Spleen (tissue), 11 donors: ENCODE data around the gene EPB41L4A. TPM values are rescaled to one million over a fixed set of nuclear protein-coding genes. Genes with fewer than 3 reads are reported as not detected.

Source experiments
- DNase-seq: peaks from one replicate; pipeline ENCODE4 v3.0.0-alpha.2; 2020
- H3K27ac ChIP-seq, 8 donors: fragments of 200-600 bp; sonication (generic) in 7 of 8; 1 replicate in 4 of 8; 2 replicates in 4 of 8; pipeline versions ENCODE4 v1.5.0 to v1.8.0; 2016 to 2021; ENCODE audit warnings: inconsistent platforms in 4 of 8, mild to moderate bottlenecking in 4 of 8, moderate library complexity in 1 of 8
- H3K27me3 ChIP-seq, 7 donors: fragments of 200-600 bp; sonication (generic) in 6 of 7; replicated peaks in 1 of 7; 1 replicate in 4 of 7; 2 replicates in 3 of 7; pipeline versions ENCODE4 v1.5.0 to v1.8.0; 2016 to 2021; ENCODE audit warnings: inconsistent platforms in 3 of 7, mild to moderate bottlenecking in 1 of 7
- H3K36me3 ChIP-seq, 6 donors: fragments of 200-600 bp; sonication (generic) in 5 of 6; 1 replicate in 4 of 6; 2 replicates in 2 of 6; pipeline versions ENCODE4 v1.5.0 to v1.8.0; 2016 to 2021; ENCODE audit warnings: inconsistent platforms in 2 of 6
- H3K4me1 ChIP-seq, 6 donors: fragments of 200-600 bp; sonication (generic) in 5 of 6; 1 replicate in 3 of 6; 2 replicates in 3 of 6; pipeline versions ENCODE4 v1.5.0 to v1.8.0; 2016 to 2021; ENCODE audit warnings: inconsistent platforms in 3 of 6
- H3K4me3 ChIP-seq, 8 donors: fragments of 200-600 bp; sonication (generic) in 7 of 8; 1 replicate in 4 of 8; 2 replicates in 4 of 8; pipeline versions ENCODE4 v1.5.0 to v1.8.0; 2016 to 2021; ENCODE audit warnings: inconsistent platforms in 4 of 8, mild to moderate bottlenecking in 4 of 8, moderate library complexity in 2 of 8
- H3K9me3 ChIP-seq, 8 donors: fragments of 200-600 bp; sonication (generic) in 7 of 8; 1 replicate in 4 of 8; 2 replicates in 4 of 8; pipeline versions ENCODE4 v1.5.0 to v1.8.0; 2016 to 2021; ENCODE audit warnings: inconsistent platforms in 4 of 8
- CTCF ChIP-seq, 11 experiments: fragments of 200-600 bp in 7 of 11; fragments of 450-650 bp in 4 of 11; sonication (generic) in 4 of 11; IDR thresholded peaks in 8 of 11; conservative IDR thresholded peaks in 3 of 11; 1 replicate in 7 of 11; 2 replicates in 4 of 11; pipeline versions ENCODE4 v1.4.0 to v1.8.0; 2016 to 2021; ENCODE audit warnings: antibody characterized with exemption in 11 of 11, inconsistent platforms in 4 of 11, mild to moderate bottlenecking in 1 of 11
- POLR2A ChIP-seq, 3 donors: fragments of 450-650 bp; IDR thresholded peaks; one replicate each; pipeline ENCODE4 v1.5.1; 2017; ENCODE audit warnings: antibody characterized with exemption in 3 of 3, mild to moderate bottlenecking in 1 of 3
- POLR2AphosphoS5 ChIP-seq, 3 donors: sonication (generic); formaldehyde crosslinking; IDR thresholded peaks; one replicate each; pipeline ENCODE4 v1.5.1; 2017; ENCODE audit warnings: antibody characterized with exemption in 3 of 3
- WGBS, 5 donors: extraction: QIAGEN DNeasy Blood & Tissue Kit in 3 of 5; methylation state at CpG; one replicate each; pipeline versions ENCODE4 v1.1.5 to v1.1.7; 2013 to 2018; 5-methylcytosine and 5-hydroxymethylcytosine counted together
- intact Hi-C: fragments of 100-400 bp; cut with DNase I; formaldehyde crosslinking; loops from one replicate; pipeline ENCODE4 v1.15.0; 2023; ENCODE audit warnings: low total_unique reads
- polyA plus RNA-seq, 3 donors: library from polyadenylated mRNA; stranded (reverse); fragments of 200-250 nt; gene quantifications; one replicate each; pipeline ENCODE4 v1.2.1, GENCODE V29; 2013
- total RNA-seq, 7 donors: library from RNA; depleted of rRNA in 3 of 7; stranded (reverse); fragments of >200 nt in 3 of 7; fragmentation: NEBNext Ultra II Directional in 4 of 7; extraction: Animal tissue kit (Norgen Biotek cat#: 25700) in 4 of 7; gene quantifications; one replicate each; pipeline versions ENCODE4 v1.1.0 to v1.2.1, GENCODE V29; 2016 to 2021
- donor health status: healthy with polysubstance abuse.
- donor health status: DM: no; HTN: no; CAD: no; lungs with moderate emphysema.
- donor health status: DM: no; HTN: no; CAD: no.
- donor health status: Bipolar disorder and iron deficiency.
- donor health status: healthy.
- donor health status: DM: no; HTN: no; CAD: no.
- donor health status: DM: yes; HTN: yes; CAD: no.

Gene EPB41L4A
- total and polyA plus RNA-seq, 10 donors = 1.4 to 28.1 (median 12.2) TPM

- DNase-seq = no peak
- intact Hi-C loops = no loop called here
- TF ChIP-seq POLR2A (IDR thresholded peaks at IDR 0.05) (no peak), POLR2AphosphoS5 (IDR thresholded peaks at IDR 0.05) (no peak), CTCF (IDR thresholded peaks at IDR 0.05 in 8 of 11, conservative IDR thresholded peaks at IDR 0.05 in 3 of 11) (no peak)
- Histone ChIP-seq H3K27ac (no peak overlapping the region), H3K4me3 (no peak overlapping the region), H3K27me3 (peaks cover 0 to 2% (median 0%) of the 10 kb centered on the region in 7 donors), H3K4me1 (no peaks in the 10 kb centered on the region), H3K36me3 (no peaks in the 10 kb centered on the region), H3K9me3 (no peaks in the 10 kb centered on the region)
These were observed 95.9 kb downstream of the EPB41L4A start for GRCh38 chr5:112323166-112323565.

GRCh38 chr5:112320408-112320807 lies 98.7 kb downstream of the EPB41L4A start:
- WGBS, 5 donors = 85 to 93% (median 91%) methylated on average over 3 of the region's 3 CpGs
- intact Hi-C loops = no loop called here
- H3K27ac ChIP-seq = no peak overlapping the region
- TF ChIP-seq CTCF (IDR thresholded peaks at IDR 0.05 in 8 of 11, conservative IDR thresholded peaks at IDR 0.05 in 3 of 11) (no peak), POLR2AphosphoS5 (IDR thresholded peaks at IDR 0.05) (no peak)
- no peak overlapping the region for H3K4me3 ChIP-seq
- no peaks in the 10 kb centered on the region for H3K27me3 ChIP-seq
- H3K9me3 ChIP-seq = no peaks in the 10 kb centered on the region
- no peaks in the 10 kb centered on the region for H3K4me1 ChIP-seq
- DNase-seq = no peak
- no peaks in the 10 kb centered on the region for H3K36me3 ChIP-seq

- WGBS, 5 donors = 47 to 76% (median 60%) methylated on average over 2 of the region's 2 CpGs
- intact Hi-C loops = no loop called here
- no peak for DNase-seq
These were observed 100.7 kb downstream of the EPB41L4A start for GRCh38 chr5:112318346-112318745.

GRCh38 chr5:112317866-112318265 lies 101.2 kb downstream of the EPB41L4A start:
- intact Hi-C loops = no loop called here
- no peaks in the 10 kb centered on the region for H3K4me1 ChIP-seq
- H3K27ac ChIP-seq = no peak overlapping the region
- no peaks in the 10 kb centered on the region for H3K9me3 ChIP-seq
- no peak overlapping the region for H3K4me3 ChIP-seq
- no peak for DNase-seq
- WGBS, 5 donors = 58 to 83% (median 76%) methylated on average over 1 of the region's 1 CpG
- TF ChIP-seq CTCF (IDR thresholded peaks at IDR 0.05 in 8 of 11, conservative IDR thresholded peaks at IDR 0.05 in 3 of 11) (no peak), POLR2A (IDR thresholded peaks at IDR 0.05) (no peak), POLR2AphosphoS5 (IDR thresholded peaks at IDR 0.05) (no peak)
- H3K27me3 ChIP-seq = no peaks in the 10 kb centered on the region
- no peaks in the 10 kb centered on the region for H3K36me3 ChIP-seq

More at GRCh38 chr5:112318346-112318745, 100.7 kb downstream of the EPB41L4A start:
- no peak for TF ChIP-seq POLR2A (IDR thresholded peaks at IDR 0.05)
- no peak for TF ChIP-seq POLR2AphosphoS5 (IDR thresholded peaks at IDR 0.05)
- no peak for TF ChIP-seq CTCF (IDR thresholded peaks at IDR 0.05 in 8 of 11, conservative IDR thresholded peaks at IDR 0.05 in 3 of 11)
- Histone ChIP-seq H3K4me1 (no peaks in the 10 kb centered on the region), H3K27me3 (no peaks in the 10 kb centered on the region), H3K4me3 (no peak overlapping the region), H3K9me3 (no peaks in the 10 kb centered on the region), H3K27ac (no peak overlapping the region), H3K36me3 (no peaks in the 10 kb centered on the region)
